B cell (primary cell): Measurements from ENCODE around the gene KCNA1. TPM values are rescaled to one million over a fixed set of nuclear protein-coding genes. Genes with fewer than 3 reads are reported as not detected.

Source experiments
- ATAC-seq: fragments of 200-7000 bp; cut with Tn5 transposase; one replicate; pipeline ENCODE4 v1.10.0; 2021; ENCODE audit warnings: low read depth, mild to moderate bottlenecking, moderate number of reproducible peaks, moderate library complexity
- CTCF ChIA-PET: fragments of 350-600 bp; sonication (Branson Sonifier 250); formaldehyde crosslinking; loops from one replicate; lab custom pipeline; 2021; ENCODE audit warnings: antibody characterized with exemption, inconsistent platforms; lab: Charles Lee
- POLR2A ChIA-PET: fragments of 350-600 bp; sonication (Branson Sonifier 250); formaldehyde crosslinking; loops from one replicate; lab custom pipeline; 2021; ENCODE audit warnings: antibody characterized with exemption; lab: Charles Lee
- DNase-seq: peaks from one replicate; pipeline ENCODE4 v3.0.0; 2013
- H2AFZ ChIP-seq: 2 replicates; pipeline ENCODE4 v1.6.1; 2012; ENCODE audit warnings: mild to moderate bottlenecking, low read depth, low read length; ENCODE audit not compliant: insufficient read depth, poor library complexity, severe bottlenecking
- H3K27ac ChIP-seq, 2 donors: 1 replicate in 1 of 2; 2 replicates in 1 of 2; pipeline ENCODE4 v1.5.1; 2012 to 2013; ENCODE audit warnings: low read length in 2 of 2, mild to moderate bottlenecking in 2 of 2, moderate library complexity in 1 of 2
- H3K27me3 ChIP-seq, 4 experiments: fragments of 200-600 bp in 1 of 4; sonication (generic) in 1 of 4; replicated peaks in 1 of 4; 1 replicate in 2 of 4; 2 replicates in 2 of 4; pipeline versions ENCODE4 v1.6.1 to v1.7.0; 2013 to 2016; ENCODE audit warnings: low read length in 3 of 4, mild to moderate bottlenecking in 2 of 4, mixed read lengths in 1 of 4, moderate library complexity in 1 of 4; ENCODE audit not compliant: insufficient read depth in 4 of 4, control insufficient read depth in 3 of 4; ENCODE audit errors: control extremely low read depth in 1 of 4
- H3K36me3 ChIP-seq, 2 experiments: replicated peaks in 1 of 2; 1 replicate in 1 of 2; 2 replicates in 1 of 2; pipeline versions ENCODE4 v1.6.1 to v1.7.1; 2013; ENCODE audit warnings: low read length in 1 of 2; ENCODE audit not compliant: insufficient read depth in 2 of 2, control insufficient read depth in 1 of 2; ENCODE audit errors: control extremely low read depth in 1 of 2, extremely low read depth in 1 of 2
- H3K4me1 ChIP-seq, 2 donors: fragments of 200-600 bp in 1 of 2; sonication (generic) in 1 of 2; 1 replicate in 1 of 2; 2 replicates in 1 of 2; pipeline versions ENCODE4 v1.5.1 to v1.6.1; 2013 to 2017; ENCODE audit warnings: low read length in 2 of 2; ENCODE audit not compliant: control insufficient read depth in 2 of 2, insufficient read depth in 2 of 2
- H3K4me2 ChIP-seq: replicated peaks from 2 replicates; pipeline ENCODE3; 2012; ENCODE audit warnings: mild to moderate bottlenecking, low read depth, low read length; ENCODE audit not compliant: poor library complexity, severe bottlenecking
- H3K4me3 ChIP-seq, 5 experiments: fragments of 200-600 bp in 1 of 5; sonication (generic) in 1 of 5; 1 replicate in 3 of 5; 2 replicates in 2 of 5; pipeline versions ENCODE4 v1.5.1 to v1.7.0; 2011 to 2016; ENCODE audit warnings: low read length in 4 of 5, mild to moderate bottlenecking in 4 of 5, low read depth in 2 of 5, control low read depth in 1 of 5, moderate library complexity in 1 of 5; ENCODE audit not compliant: insufficient read depth in 1 of 5; ENCODE audit errors: control extremely low read depth in 1 of 5, extremely low read depth in 1 of 5
- H3K79me2 ChIP-seq: fragments of 200-600 bp; sonication (generic); one replicate; pipeline ENCODE4 v1.6.0; 2016; ENCODE audit warnings: low read length; ENCODE audit not compliant: control insufficient read depth, insufficient read depth
- H3K9ac ChIP-seq: fragments of 200-600 bp; sonication (generic); 2 replicates; pipeline ENCODE4 v1.6.1; 2017; ENCODE audit warnings: mild to moderate bottlenecking, low read length, moderate library complexity
- H3K9me3 ChIP-seq, 3 donors: one replicate each; pipeline versions ENCODE4 v1.6.1 to v1.7.1; 2013; ENCODE audit warnings: low read length in 2 of 3; ENCODE audit not compliant: control insufficient read depth in 2 of 3, insufficient read depth in 1 of 3; ENCODE audit errors: control extremely low read depth in 1 of 3
- H4K20me1 ChIP-seq: 2 replicates; pipeline ENCODE4 v1.6.0; 2012; ENCODE audit warnings: mild to moderate bottlenecking, low read length; ENCODE audit not compliant: insufficient read depth, control insufficient read depth, poor library complexity, severe bottlenecking
- H3K27ac Mint-ChIP-seq: one replicate; pipeline ENCODE4 v1.8.0; 2021; ENCODE audit warnings: mixed read lengths
- H3K27me3 Mint-ChIP-seq: one replicate; pipeline ENCODE4 v1.8.0; 2021; ENCODE audit warnings: mixed read lengths
- H3K4me1 Mint-ChIP-seq: one replicate; pipeline ENCODE4 v1.8.0; 2021; ENCODE audit warnings: mixed read lengths
- H3K4me3 Mint-ChIP-seq: one replicate; pipeline ENCODE4 v1.8.0; 2021; ENCODE audit warnings: mixed read lengths
- H3K9me3 Mint-ChIP-seq: one replicate; pipeline ENCODE4 v1.8.0; 2022; ENCODE audit warnings: mixed read lengths; ENCODE audit not compliant: insufficient read depth
- CTCF ChIP-seq: fragments of 200-600 bp; IDR thresholded peaks from one replicate; pipeline ENCODE4 v1.8.0; 2022; ENCODE audit warnings: antibody characterized with exemption, mild to moderate bottlenecking
- EZH2 ChIP-seq: IDR thresholded peaks from 2 replicates; pipeline ENCODE4 v1.6.1; 2012; ENCODE audit warnings: borderline replicate concordance, low read depth, mild to moderate bottlenecking, moderate library complexity, low read length; ENCODE audit not compliant: insufficient read depth, poor library complexity, severe bottlenecking
- WGBS: methylation state at CpG from one replicate; pipeline ENCODE4 v1.1.5; 2013; ENCODE audit warnings: missing lambda C conversion rate; ENCODE audit not compliant: insufficient coverage; 5-methylcytosine and 5-hydroxymethylcytosine counted together
- intact Hi-C: fragments of 100-400 bp; cut with micrococcal nuclease; formaldehyde crosslinking; loops from one replicate; pipeline ENCODE4 v1.10.0; 2022
- polyA plus RNA-seq: library from polyadenylated mRNA; depleted of rRNA; stranded (reverse); fragments of >200 nt; gene quantifications from 2 replicates; pipeline ENCODE4 v1.2.3, GENCODE V29; 2012
- total RNA-seq, 2 donors: library from RNA; stranded (reverse); fragments of 120-200 nt in 1 of 2; gene quantifications; 1 replicate in 1 of 2; 2 replicates in 1 of 2; pipeline versions ENCODE4 v1.2.3 to v1.2.4, GENCODE V29; 2013 to 2022

KCNA1 gene
- total and polyA plus RNA-seq, 2 donors (not counting 1 experiment from before 2014, with no cell fraction given): not detected

GRCh38 chr12:4911316-4911994 lies 1.8 kb downstream of the KCNA1 start:
- WGBS: 35% methylated on average over 59 of the region's 61 CpGs
- Histone ChIP-seq H3K4me3 (peak overlapping the region in 4 of 5 experiments; percentile 40 to 62 (median 58)), H2AFZ (peak overlapping the region; percentile 69), H3K79me2 (no peaks in the 10 kb centered on the region), H3K4me1 (peaks cover 25 to 28% of the 10 kb centered on the region in 2 donors), H3K27ac (no peak overlapping the region), H3K9ac (peak overlapping the region; percentile 63), H3K36me3 (no peaks in the 10 kb centered on the region), H3K27me3 (peaks cover 3 to 79% (median 45%) of the 10 kb centered on the region in 4 experiments), H3K4me2 (peak overlapping the region; percentile 93), H4K20me1 (no peaks in the 10 kb centered on the region), H3K9me3 (peaks cover 0 to 26% (median 0%) of the 10 kb centered on the region in 3 donors)
- POLR2A ChIA-PET: no interaction called here
- intact Hi-C loops: no loop called here
- Mint-ChIP-seq H3K9me3 (no peaks in the 10 kb centered on the region), H3K27me3 (peaks cover 48% of the 10 kb centered on the region), H3K4me3 (peak overlapping the region; percentile 85), H3K27ac (no peak overlapping the region), H3K4me1 (peaks cover 22% of the 10 kb centered on the region)
- ATAC-seq (no peak), DNase-seq (peak; percentile 26)
- CTCF ChIA-PET: interaction anchor here (2.1 kb wide), 1 partner anchor 53 kb away, joined by 12 read pairs; no protein-coding TSS in a partner anchor
- TF ChIP-seq CTCF (no peak), EZH2 (no peak)

- no peaks in the 10 kb centered on the region for H4K20me1 ChIP-seq
- DNase-seq (no peak), ATAC-seq (no peak)
- no peaks in the 10 kb centered on the region for H3K79me2 ChIP-seq
- Mint-ChIP-seq H3K27ac (no peak overlapping the region), H3K4me1 (peaks cover 13% of the 10 kb centered on the region), H3K9me3 (no peaks in the 10 kb centered on the region), H3K27me3 (peaks cover 53% of the 10 kb centered on the region), H3K4me3 (no peak overlapping the region)
- intact Hi-C loops: no loop called here
- ChIA-PET CTCF (no interaction called here), POLR2A (no interaction called here)
- no peak for TF ChIP-seq CTCF
- TF ChIP-seq EZH2: no peak
- H3K27ac ChIP-seq: no peak overlapping the region
- H3K4me2 ChIP-seq: no peak overlapping the region
- no peak overlapping the region for H3K9ac ChIP-seq
- peaks cover 15% of the 10 kb centered on the region in 2 donors for H3K4me1 ChIP-seq
- H2AFZ ChIP-seq: no peak overlapping the region
- H3K9me3 ChIP-seq: peaks cover 0 to 14% (median 0%) of the 10 kb centered on the region in 3 donors
- H3K36me3 ChIP-seq: no peaks in the 10 kb centered on the region
- no peak overlapping the region for H3K4me3 ChIP-seq
- peaks cover 0 to 51% (median 25%) of the 10 kb centered on the region in 4 experiments for H3K27me3 ChIP-seq
- 94% methylated on average over 3 of the region's 4 CpGs for WGBS
Observed at GRCh38 chr12:4914720-4915119, 5.0 kb downstream of the KCNA1 start.
